Measurements from ENCODE around the gene QDPR. TPM values are rescaled to one million over a fixed set of nuclear protein-coding genes. Genes with fewer than 3 reads are reported as not detected.

The QDPR gene
- total and polyA plus RNA-seq, 9 of the 15 experiments (the other 6 are each of a cell fraction or from before 2014, with no cell fraction given) = 5.7 to 29.7 (median 17.2) TPM

DNA sequence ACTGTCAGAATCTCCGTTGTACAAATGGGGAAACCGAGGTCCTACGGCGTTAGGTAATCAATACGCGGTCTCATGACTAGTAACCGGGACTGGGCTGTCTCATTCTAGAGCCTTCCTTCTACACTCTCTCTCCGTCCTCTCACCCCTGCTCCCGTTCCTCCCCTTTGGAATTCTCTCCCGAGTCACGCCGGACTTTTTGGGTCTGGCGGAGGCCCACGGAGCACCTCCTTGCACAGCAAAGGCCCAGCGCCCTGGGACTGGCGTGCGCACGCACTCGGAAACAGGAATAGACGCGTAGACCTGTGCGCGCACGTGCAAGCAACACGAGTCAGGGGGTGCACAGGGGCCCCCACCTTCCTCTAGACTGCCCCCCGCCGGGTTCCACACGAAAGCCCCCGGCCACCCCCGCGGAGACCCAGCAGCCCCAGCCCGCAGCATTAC is 361 bp downstream of the QDPR start (continued):
- TF ChIP-seq, protein P1, sequence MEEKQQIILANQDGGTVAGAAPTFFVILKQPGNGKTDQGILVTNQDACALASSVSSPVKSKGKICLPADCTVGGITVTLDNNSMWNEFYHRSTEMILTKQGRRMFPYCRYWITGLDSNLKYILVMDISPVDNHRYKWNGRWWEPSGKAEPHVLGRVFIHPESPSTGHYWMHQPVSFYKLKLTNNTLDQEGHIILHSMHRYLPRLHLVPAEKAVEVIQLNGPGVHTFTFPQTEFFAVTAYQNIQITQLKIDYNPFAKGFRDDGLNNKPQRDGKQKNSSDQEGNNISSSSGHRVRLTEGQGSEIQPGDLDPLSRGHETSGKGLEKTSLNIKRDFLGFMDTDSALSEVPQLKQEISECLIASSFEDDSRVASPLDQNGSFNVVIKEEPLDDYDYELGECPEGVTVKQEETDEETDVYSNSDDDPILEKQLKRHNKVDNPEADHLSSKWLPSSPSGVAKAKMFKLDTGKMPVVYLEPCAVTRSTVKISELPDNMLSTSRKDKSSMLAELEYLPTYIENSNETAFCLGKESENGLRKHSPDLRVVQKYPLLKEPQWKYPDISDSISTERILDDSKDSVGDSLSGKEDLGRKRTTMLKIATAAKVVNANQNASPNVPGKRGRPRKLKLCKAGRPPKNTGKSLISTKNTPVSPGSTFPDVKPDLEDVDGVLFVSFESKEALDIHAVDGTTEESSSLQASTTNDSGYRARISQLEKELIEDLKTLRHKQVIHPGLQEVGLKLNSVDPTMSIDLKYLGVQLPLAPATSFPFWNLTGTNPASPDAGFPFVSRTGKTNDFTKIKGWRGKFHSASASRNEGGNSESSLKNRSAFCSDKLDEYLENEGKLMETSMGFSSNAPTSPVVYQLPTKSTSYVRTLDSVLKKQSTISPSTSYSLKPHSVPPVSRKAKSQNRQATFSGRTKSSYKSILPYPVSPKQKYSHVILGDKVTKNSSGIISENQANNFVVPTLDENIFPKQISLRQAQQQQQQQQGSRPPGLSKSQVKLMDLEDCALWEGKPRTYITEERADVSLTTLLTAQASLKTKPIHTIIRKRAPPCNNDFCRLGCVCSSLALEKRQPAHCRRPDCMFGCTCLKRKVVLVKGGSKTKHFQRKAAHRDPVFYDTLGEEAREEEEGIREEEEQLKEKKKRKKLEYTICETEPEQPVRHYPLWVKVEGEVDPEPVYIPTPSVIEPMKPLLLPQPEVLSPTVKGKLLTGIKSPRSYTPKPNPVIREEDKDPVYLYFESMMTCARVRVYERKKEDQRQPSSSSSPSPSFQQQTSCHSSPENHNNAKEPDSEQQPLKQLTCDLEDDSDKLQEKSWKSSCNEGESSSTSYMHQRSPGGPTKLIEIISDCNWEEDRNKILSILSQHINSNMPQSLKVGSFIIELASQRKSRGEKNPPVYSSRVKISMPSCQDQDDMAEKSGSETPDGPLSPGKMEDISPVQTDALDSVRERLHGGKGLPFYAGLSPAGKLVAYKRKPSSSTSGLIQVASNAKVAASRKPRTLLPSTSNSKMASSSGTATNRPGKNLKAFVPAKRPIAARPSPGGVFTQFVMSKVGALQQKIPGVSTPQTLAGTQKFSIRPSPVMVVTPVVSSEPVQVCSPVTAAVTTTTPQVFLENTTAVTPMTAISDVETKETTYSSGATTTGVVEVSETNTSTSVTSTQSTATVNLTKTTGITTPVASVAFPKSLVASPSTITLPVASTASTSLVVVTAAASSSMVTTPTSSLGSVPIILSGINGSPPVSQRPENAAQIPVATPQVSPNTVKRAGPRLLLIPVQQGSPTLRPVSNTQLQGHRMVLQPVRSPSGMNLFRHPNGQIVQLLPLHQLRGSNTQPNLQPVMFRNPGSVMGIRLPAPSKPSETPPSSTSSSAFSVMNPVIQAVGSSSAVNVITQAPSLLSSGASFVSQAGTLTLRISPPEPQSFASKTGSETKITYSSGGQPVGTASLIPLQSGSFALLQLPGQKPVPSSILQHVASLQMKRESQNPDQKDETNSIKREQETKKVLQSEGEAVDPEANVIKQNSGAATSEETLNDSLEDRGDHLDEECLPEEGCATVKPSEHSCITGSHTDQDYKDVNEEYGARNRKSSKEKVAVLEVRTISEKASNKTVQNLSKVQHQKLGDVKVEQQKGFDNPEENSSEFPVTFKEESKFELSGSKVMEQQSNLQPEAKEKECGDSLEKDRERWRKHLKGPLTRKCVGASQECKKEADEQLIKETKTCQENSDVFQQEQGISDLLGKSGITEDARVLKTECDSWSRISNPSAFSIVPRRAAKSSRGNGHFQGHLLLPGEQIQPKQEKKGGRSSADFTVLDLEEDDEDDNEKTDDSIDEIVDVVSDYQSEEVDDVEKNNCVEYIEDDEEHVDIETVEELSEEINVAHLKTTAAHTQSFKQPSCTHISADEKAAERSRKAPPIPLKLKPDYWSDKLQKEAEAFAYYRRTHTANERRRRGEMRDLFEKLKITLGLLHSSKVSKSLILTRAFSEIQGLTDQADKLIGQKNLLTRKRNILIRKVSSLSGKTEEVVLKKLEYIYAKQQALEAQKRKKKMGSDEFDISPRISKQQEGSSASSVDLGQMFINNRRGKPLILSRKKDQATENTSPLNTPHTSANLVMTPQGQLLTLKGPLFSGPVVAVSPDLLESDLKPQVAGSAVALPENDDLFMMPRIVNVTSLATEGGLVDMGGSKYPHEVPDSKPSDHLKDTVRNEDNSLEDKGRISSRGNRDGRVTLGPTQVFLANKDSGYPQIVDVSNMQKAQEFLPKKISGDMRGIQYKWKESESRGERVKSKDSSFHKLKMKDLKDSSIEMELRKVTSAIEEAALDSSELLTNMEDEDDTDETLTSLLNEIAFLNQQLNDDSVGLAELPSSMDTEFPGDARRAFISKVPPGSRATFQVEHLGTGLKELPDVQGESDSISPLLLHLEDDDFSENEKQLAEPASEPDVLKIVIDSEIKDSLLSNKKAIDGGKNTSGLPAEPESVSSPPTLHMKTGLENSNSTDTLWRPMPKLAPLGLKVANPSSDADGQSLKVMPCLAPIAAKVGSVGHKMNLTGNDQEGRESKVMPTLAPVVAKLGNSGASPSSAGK (IDR thresholded peaks at IDR 0.05) = peak; percentile 57; the same call in 1 of the 2 replicates
- peak; percentile 78 for TF ChIP-seq ZSCAN29 (IDR thresholded peaks at IDR 0.05)
- no peak for TF ChIP-seq PHF21A (IDR thresholded peaks at IDR 0.05; ENCODE audit: borderline replicate concordance, low read depth)
- TF ChIP-seq ZNF347 (CRISPR knock-in tag; IDR thresholded peaks at IDR 0.05; ENCODE audit: low read depth) = no peak
- TF ChIP-seq, protein P2, sequence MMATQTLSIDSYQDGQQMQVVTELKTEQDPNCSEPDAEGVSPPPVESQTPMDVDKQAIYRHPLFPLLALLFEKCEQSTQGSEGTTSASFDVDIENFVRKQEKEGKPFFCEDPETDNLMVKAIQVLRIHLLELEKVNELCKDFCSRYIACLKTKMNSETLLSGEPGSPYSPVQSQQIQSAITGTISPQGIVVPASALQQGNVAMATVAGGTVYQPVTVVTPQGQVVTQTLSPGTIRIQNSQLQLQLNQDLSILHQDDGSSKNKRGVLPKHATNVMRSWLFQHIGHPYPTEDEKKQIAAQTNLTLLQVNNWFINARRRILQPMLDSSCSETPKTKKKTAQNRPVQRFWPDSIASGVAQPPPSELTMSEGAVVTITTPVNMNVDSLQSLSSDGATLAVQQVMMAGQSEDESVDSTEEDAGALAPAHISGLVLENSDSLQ (IDR thresholded peaks at IDR 0.05) = no peak
- TF ChIP-seq CBX3 (IDR thresholded peaks at IDR 0.05; ENCODE audit: borderline replicate concordance in 1 of 2, low read length in 2 of 2) = no peak
- TF ChIP-seq, protein P3, sequence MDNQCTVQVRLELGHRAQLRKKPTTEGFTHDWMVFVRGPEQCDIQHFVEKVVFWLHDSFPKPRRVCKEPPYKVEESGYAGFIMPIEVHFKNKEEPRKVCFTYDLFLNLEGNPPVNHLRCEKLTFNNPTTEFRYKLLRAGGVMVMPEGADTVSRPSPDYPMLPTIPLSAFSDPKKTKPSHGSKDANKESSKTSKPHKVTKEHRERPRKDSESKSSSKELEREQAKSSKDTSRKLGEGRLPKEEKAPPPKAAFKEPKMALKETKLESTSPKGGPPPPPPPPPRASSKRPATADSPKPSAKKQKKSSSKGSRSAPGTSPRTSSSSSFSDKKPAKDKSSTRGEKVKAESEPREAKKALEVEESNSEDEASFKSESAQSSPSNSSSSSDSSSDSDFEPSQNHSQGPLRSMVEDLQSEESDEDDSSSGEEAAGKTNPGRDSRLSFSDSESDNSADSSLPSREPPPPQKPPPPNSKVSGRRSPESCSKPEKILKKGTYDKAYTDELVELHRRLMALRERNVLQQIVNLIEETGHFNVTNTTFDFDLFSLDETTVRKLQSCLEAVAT (IDR thresholded peaks at IDR 0.05) = 0 out of 4 replicates have a peak, but pooled peaks of 1 of the 2 experiments have one; percentile 20
- 0 out of 4 replicates have a peak, but pooled peaks of 1 of the 2 experiments have one; percentile 5 for TF ChIP-seq MAZ (CRISPR knock-in tag; conservative IDR thresholded peaks at IDR 0.05 in 1 of 2, IDR thresholded peaks at IDR 0.05 in 1 of 2)
- TF ChIP-seq TCF7 (IDR thresholded peaks at IDR 0.05; ENCODE audit: borderline replicate concordance) = no peak

Measured in K562 (cell line).